OCI-LY1 (cell line): Measurements from ENCODE around the gene GCM1.

Source experiments
- EZH2 ChIP-seq: fragments of 200-600 bp; sonication (generic), shearing (Covaris generic); IDR thresholded peaks from 2 replicates; pipeline ENCODE4 v1.8.0; 2017; ENCODE audit warnings: borderline replicate concordance, mixed run types, mild to moderate bottlenecking, antibody characterized with exemption, low read length, moderate library complexity, mixed read lengths
- TF ChIP-seq, protein P1 (sequence below): fragments of 200-600 bp; sonication (generic), shearing (Covaris generic); IDR thresholded peaks from 2 replicates; pipeline ENCODE4 v1.5.1; 2017; ENCODE audit warnings: mild to moderate bottlenecking, antibody characterized with exemption, low read length, moderate library complexity, mixed read lengths

- TF ChIP-seq, protein P1, sequence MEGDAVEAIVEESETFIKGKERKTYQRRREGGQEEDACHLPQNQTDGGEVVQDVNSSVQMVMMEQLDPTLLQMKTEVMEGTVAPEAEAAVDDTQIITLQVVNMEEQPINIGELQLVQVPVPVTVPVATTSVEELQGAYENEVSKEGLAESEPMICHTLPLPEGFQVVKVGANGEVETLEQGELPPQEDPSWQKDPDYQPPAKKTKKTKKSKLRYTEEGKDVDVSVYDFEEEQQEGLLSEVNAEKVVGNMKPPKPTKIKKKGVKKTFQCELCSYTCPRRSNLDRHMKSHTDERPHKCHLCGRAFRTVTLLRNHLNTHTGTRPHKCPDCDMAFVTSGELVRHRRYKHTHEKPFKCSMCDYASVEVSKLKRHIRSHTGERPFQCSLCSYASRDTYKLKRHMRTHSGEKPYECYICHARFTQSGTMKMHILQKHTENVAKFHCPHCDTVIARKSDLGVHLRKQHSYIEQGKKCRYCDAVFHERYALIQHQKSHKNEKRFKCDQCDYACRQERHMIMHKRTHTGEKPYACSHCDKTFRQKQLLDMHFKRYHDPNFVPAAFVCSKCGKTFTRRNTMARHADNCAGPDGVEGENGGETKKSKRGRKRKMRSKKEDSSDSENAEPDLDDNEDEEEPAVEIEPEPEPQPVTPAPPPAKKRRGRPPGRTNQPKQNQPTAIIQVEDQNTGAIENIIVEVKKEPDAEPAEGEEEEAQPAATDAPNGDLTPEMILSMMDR, result no peak
- TF ChIP-seq EZH2, result no peak
These were observed 46.4 kb upstream of the GCM1 start for GRCh38 chr6:53195048-53195447.
